ENCODE results near the gene CERS6.
"Not testable (repeated sequence)": the region's sequence is repeated elsewhere in the genome, so short reads cannot be mapped to it uniquely, and the experiment has no call there.

The CERS6 gene

GRCh38 chr2:168789776-168790175, 333.7 kb downstream of the CERS6 start:
- no peak for DNase-seq

- no peak for DNase-seq
Observed at GRCh38 chr2:168790226-168790902, 334.3 kb downstream of the CERS6 start.

DNA sequence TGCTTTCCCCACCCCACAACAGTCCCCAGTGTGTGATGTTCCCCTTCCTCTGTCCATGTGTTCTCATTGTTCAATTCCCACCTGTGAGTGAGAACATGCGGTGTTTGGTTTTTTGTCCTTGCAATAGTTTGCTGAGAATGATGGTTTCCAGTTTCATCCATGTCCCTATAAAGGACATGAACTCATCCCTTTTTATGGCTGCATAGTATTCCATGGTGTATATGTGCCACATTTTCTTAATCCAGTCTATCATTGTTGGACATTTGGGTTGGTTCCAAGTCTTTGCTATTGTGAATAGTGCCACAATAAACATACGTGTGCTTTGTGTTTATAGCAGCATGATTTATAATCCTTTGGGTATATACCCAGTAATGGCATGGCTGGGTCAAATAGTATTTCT, 335.1 kb downstream of the CERS6 start:
- not testable (repeated sequence) for DNase-seq

DNA sequence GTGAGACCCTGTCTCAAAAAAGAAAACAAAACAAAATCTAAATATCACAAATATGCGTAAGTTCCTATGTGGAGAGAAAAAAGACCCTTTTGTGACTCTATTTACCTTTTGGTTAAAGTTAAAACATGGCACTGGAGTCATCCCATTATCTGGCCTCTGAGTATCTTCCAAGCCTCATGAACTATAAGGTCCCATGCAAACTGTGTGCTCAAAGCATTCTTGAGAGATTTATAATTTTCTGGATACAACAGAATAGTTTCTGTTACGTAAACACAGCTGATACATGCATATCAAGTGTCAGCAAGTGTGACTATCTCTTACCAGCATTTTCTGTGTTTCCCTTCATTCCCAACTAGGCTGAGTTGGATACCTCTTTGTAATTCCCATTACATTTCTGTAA, 337.5 kb downstream of the CERS6 start:
- DNase-seq: no peak

- no peak for DNase-seq
Observed at GRCh38 chr2:168794968-168795367, 338.9 kb downstream of the CERS6 start.

DNA sequence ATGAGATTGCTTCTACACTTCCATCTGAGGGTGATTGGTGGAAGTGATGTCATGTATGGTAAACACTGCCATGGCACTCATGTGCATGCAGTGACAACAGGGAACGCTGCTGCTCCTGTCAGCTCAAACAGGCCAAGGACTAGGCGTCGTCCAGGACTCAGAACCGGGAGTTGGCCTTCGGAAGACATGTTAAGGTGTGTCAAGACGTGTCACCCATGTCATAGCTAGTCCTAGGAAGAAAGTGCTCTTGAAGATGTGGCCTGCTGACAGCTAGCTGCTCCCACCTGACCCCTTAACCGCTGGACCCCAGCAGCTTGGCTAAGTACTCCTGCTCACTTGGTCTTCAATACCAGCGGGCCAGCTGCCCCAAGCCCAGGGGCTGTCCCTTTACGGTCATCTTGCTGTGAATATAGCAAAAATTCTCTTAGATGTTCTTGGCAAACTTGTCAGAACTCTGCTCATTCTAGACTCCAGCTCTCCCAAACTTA, 340.1 kb downstream of the CERS6 start:
- no peak for DNase-seq

DNA sequence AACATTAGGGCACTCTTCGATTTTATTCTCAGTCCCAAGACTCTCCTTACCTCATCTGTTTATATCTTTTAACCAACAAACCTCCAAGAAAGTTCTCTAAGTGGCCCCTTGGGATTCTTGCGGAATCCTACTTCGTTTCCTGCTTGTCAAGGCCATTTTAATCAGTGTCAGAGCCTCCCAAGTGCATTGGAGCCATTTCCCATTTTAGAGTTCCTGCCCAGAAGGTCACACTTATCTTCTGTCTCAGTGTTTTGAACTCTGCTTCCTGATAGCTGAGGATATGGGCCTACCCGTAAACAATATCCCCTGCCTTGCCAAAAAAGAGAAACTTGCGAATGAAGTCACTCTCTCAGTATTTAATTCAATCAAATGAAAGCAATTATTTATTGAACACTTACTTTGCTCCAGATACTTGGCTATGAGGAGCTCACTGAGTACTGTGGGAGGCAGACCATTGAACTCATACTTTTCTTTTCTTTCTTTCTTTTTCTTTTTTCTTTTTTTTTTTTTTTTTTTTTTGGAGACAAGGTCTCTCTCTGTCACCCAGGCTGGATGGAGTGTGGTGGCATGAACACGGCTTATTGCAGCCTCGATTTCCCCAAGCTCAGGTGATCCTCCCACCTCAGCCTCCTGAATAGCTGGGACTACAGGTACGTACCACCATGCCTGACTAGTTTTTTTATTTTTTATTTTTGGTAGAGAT, 340.7 kb downstream of the CERS6 start:
- no peak for DNase-seq

DNA sequence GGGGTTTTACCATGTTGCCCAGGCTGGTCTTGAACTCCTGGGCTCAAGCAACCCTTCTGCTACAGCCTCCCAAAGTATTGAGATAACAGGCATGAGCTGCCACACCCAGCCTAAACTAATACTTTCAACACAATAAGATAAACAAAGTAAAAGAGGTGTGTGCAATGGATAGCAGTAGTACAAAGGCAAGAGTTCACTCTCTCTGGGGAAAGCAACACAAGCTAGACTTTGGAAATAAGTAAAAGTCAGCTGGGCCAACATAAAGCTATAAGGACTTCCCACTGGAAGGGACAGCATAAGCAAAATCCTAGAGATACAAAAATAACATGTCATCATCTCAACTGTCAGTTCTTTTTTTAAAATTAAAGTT, 341.2 kb downstream of the CERS6 start:
- no peak for DNase-seq

GRCh38 chr2:168798076-168798887, 342.2 kb downstream of the CERS6 start:
- no peak for DNase-seq

DNA sequence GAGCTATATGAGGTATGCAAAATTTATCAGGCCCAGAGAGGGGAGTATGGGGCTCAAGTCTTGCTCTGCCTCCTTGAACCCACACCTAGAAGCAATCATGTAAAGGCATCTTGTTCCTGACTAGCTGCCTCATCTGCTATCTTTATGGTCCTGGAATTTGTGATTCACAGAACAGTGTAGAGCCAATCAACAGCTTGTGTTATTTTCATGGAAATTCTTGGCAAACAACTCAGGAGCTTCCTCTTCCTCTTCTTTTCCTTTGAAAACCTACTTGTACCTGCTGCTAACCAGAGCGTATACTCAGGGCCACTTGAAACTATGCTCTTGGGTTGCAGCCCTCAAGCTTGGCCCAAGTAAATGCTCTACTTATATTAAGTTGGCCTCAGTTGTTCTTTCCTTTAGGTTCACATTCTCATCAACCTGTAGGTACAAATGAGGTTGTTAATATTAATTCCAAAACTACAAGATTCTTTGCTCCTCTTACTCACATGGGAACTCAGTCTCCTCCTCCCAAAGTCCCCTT, 342.9 kb downstream of the CERS6 start:
- DNase-seq: no peak

DNA sequence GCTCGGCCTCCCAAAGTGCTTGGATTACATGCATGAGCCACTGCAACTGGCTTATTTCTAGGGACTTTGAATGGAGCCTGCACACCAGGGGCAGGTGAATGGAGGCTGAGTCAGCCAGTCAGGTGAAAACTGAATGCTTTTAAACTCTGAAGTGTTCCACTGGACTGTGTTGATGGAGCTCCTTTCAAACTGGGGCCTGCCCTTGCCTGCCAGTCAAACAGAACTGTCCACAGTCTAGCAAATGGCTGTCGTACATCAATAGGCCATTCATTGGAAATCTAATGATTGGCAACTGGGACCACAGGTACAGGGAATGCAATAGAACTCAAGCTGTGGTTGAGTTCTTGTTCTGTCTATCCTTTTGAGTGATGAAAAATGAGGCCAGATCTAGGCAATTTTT, 345.4 kb downstream of the CERS6 start:
- DNase-seq: no peak

GRCh38 chr2:168801961-168802858, 346.1 kb downstream of the CERS6 start, which contains the start of gene NOSTRIN:
Gene NOSTRIN (plus strand): TSS chr2:168802637. CDS start chr2:168802647, 10 bp downstream.
- DNase-seq: no peak

GRCh38 chr2:168802859-168803725, 347.0 kb downstream of the CERS6 start:
- DNase-seq: no peak

- DNase-seq: no peak
Observed at GRCh38 chr2:168804214-168804613, 348.1 kb downstream of the CERS6 start.

DNA sequence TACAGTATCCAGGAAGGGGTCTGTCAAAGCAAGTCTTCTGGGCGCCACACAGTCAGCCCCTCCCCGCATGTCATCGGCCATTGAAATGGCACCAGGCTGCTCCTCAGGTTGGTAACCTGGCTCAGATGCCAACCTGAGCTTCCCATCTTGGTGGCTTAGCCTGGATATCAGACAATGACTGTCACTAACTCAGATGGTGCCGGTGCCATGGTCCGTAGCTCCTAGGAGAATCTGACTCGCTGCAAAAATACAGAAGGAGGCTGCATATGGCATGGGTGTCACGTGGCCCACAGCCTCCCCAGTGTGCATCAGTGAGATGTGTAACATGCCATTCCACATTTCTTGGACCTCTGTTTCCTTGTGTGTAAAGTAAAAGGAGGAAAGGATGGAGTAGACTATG, 349.5 kb downstream of the CERS6 start:
- DNase-seq: no peak

- DNase-seq: no peak
Observed at GRCh38 chr2:168809537-168809936, 353.5 kb downstream of the CERS6 start.

GRCh38 chr2:168810235-168810634, 354.2 kb downstream of the CERS6 start:
- DNase-seq: no peak

DNA sequence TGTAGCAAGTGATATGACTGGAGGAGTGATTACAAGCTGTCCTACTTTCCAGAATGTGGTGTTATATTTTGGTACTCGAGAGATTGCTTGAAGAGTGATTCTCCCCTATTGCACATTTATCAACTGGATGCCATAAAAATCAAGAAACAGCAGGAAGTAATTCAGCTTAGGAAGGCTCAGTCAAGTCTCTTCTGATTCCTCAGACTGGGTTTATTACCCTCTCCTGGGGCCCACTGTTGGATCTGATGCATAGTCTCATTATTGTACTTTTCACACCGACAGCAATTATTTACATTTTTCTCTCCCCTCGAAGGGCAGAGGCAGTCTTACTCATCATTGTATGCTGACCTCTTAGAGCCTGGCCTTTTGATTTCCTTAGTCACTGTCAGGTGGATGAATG, 355.6 kb downstream of the CERS6 start:
- no peak for DNase-seq

DNA sequence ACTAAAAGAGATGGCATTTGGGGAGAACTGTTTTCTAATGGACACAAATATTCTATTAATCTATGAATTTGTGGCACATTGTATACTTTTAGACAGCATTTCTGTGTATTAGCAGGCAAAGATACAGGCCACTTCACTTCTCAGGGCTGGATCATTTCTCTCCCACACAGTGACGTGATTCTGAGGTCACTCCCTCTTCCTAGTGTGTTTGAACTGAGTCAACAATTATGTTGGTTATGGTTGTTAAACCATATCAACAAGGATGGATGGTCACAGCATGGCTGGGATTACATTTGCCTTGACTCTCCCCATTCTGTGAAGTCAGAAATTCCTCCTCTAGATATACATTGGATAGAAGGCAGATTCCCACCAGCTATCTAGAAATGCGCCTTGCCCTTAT, 358.0 kb downstream of the CERS6 start:
- DNase-seq: no peak

GRCh38 chr2:168814939-168815907, 359.2 kb downstream of the CERS6 start:
- no peak for DNase-seq
